ENCODE results near the gene CLPX.

DNA sequence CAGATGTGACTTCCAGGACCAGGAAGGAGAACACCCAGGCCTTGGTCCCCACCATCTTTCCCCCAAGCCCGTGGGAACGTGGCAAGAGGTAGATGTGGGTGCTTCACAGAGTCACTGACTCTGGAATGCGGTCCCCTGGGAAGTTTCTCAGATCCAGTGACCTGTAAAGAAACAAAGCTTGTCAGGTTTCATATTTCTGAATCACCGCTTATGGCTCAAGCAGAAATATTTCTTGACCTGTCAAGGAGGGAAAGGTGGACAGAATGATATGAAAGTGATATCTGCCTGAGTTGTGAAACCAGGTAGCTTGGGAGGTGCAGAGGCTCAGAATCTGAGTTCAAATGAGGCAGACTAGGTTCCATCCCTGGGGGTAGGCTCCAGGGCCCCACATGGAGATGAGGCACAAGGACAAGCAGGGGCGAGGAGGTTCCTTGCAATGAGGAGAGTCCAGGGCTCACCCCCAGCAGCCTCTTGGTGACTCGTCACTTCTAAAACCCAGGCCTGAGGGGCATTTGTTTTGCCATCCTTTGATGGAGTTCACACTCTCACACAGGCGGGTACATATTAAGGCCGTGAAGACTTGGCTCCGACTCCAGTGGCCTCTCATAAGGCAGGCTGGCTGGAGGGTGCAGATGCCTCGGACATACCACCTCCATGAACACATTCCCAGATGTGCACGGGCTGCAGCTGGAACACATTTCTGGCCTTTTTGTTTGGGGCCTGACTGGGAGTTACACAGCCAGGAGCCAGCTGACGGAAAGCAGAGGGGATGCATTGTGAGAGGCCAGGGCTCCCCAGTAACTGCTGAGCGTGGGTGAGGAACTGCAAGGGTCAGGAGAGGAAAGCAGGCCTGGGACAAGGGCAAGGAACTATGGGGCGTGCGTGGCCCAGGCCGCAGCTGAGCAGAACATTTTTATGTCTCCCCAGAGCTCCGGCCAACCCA lies 24.8 kb upstream of the CLPX start:
- TF ChIP-seq CTCF (IDR thresholded peaks at IDR 0.05) (no peak), EP300 (IDR thresholded peaks at IDR 0.05) (no peak)
